ENCODE data around the gene M1AP. TPM values are rescaled to one million over a fixed set of nuclear protein-coding genes. Genes with fewer than 3 reads are reported as not detected.

Gene M1AP
- total RNA-seq, 2 experiments from 2014 or later: not detected

- H3K36me3 Mint-ChIP-seq (ENCODE audit: low read depth): peaks cover 6% of the 10 kb centered on the region
Observed at GRCh38 chr2:74515981-74516633, 132.0 kb downstream of the M1AP start.

GRCh38 chr2:74515271-74515980, 132.7 kb downstream of the M1AP start:
- Mint-ChIP-seq H3K4me1 (ENCODE audit: low read depth) (peaks cover 28% of the 10 kb centered on the region), H3K27me3 (ENCODE audit: low read depth) (peaks cover 79% of the 10 kb centered on the region), H3K27ac (no peak overlapping the region), H3K9me3 (ENCODE audit: insufficient read depth) (no peaks in the 10 kb centered on the region), H3K4me3 (peak overlapping the region; percentile 70), H3K36me3 (ENCODE audit: low read depth) (peaks cover 6% of the 10 kb centered on the region)
- ATAC-seq: peak; percentile 18
- ChIA-PET CTCF (interaction anchor here (1.9 kb wide), 1 partner anchor 11 kb away, joined by 7 read pairs; the partner anchor contains the start of gene DQX1), POLR2A (interaction anchor here (0.7 to 2.1 kb wide), 4 partner anchors 9 to 12 kb away, joined by 3 to 6 read pairs (median 4); partner anchors contain the start of genes DQX1 and PCGF1)
- no peak for DNase-seq

More at GRCh38 chr2:74515981-74516633, 132.0 kb downstream of the M1AP start:
- Mint-ChIP-seq H3K9me3 (ENCODE audit: insufficient read depth) (no peaks in the 10 kb centered on the region), H3K27me3 (ENCODE audit: low read depth) (peaks cover 75% of the 10 kb centered on the region), H3K27ac (no peak overlapping the region), H3K4me1 (ENCODE audit: low read depth) (peaks cover 28% of the 10 kb centered on the region), H3K4me3 (peak overlapping the region; percentile 67)
- ChIA-PET CTCF (interaction anchor here (0.8 to 1.9 kb wide), 3 partner anchors 10 to 15 kb away, joined by 3 to 7 read pairs (median 4); partner anchors contain the start of gene DQX1), POLR2A (interaction anchor here (1.1 to 2.1 kb wide), 4 partner anchors 10 to 13 kb away, joined by 3 to 6 read pairs (median 4); partner anchors contain the start of genes AUP1, DQX1 and PCGF1)
- DNase-seq (peak; percentile 77), ATAC-seq (peak; percentile 76)

GRCh38 chr2:74514368-74515270, 133.5 kb downstream of the M1AP start, which contains the start of gene TLX2:
Gene TLX2 (plus strand): TSS chr2:74514450. CDS start chr2:74514807, 357 bp downstream.
- ChIA-PET CTCF (no interaction called here), POLR2A (interaction anchor here (0.7 to 2.1 kb wide), 4 partner anchors 8 to 65 kb away, joined by 3 to 6 read pairs (median 4); partner anchors contain the start of genes DQX1 and PCGF1)
- H3K36me3 Mint-ChIP-seq (ENCODE audit: low read depth): peaks cover 6% of the 10 kb centered on the region
- no peak for DNase-seq
- H3K4me3 Mint-ChIP-seq: peak within 1 kb of the TSS; percentile 70
- ATAC-seq: peak; percentile 28
- H3K27ac Mint-ChIP-seq: no peak within 1 kb of the TSS
- peaks cover 28% of the 10 kb centered on the region for H3K4me1 Mint-ChIP-seq (ENCODE audit: low read depth)
- H3K27me3 Mint-ChIP-seq (ENCODE audit: low read depth): peaks cover 76% of the 10 kb centered on the region
- H3K9me3 Mint-ChIP-seq (ENCODE audit: insufficient read depth): no peaks in the 10 kb centered on the region

- ChIA-PET CTCF (interaction anchor here (1.7 kb wide), 1 partner anchor 10 kb away, joined by 5 read pairs; no protein-coding TSS in a partner anchor), POLR2A (interaction anchor here (1.0 to 2.1 kb wide), 3 partner anchors 7 to 66 kb away, joined by 3 to 6 read pairs (median 4); partner anchors contain the start of genes AUP1, HTRA2 and PCGF1)
- Mint-ChIP-seq H3K4me3 (peak overlapping the region; percentile 46), H3K4me1 (ENCODE audit: low read depth) (peaks cover 28% of the 10 kb centered on the region), H3K27ac (no peak overlapping the region), H3K27me3 (ENCODE audit: low read depth) (peaks cover 71% of the 10 kb centered on the region), H3K36me3 (ENCODE audit: low read depth) (peaks cover 6% of the 10 kb centered on the region), H3K9me3 (ENCODE audit: insufficient read depth) (no peaks in the 10 kb centered on the region)
- ATAC-seq (peak; percentile 16), DNase-seq (peak; percentile 38)
Observed at GRCh38 chr2:74513605-74514367, 134.3 kb downstream of the M1AP start.

- peaks cover 6% of the 10 kb centered on the region for H3K36me3 Mint-ChIP-seq (ENCODE audit: low read depth)
- CTCF ChIA-PET: interaction anchor here (0.7 to 1.7 kb wide), 4 partner anchors 10 to 75 kb away, joined by 3 to 5 read pairs (median 4); no protein-coding TSS in a partner anchor
- no peak for DNase-seq
- peaks cover 35% of the 10 kb centered on the region for H3K4me1 Mint-ChIP-seq (ENCODE audit: low read depth)
- no peak for ATAC-seq
- no peaks in the 10 kb centered on the region for H3K9me3 Mint-ChIP-seq (ENCODE audit: insufficient read depth)
- H3K27ac Mint-ChIP-seq: no peak overlapping the region
- POLR2A ChIA-PET: interaction anchor here (1.0 to 1.7 kb wide), 2 partner anchors 17 to 32 kb away, joined by 4 read pairs; partner anchors contain the start of genes AUP1 and HTRA2
- peaks cover 69% of the 10 kb centered on the region for H3K27me3 Mint-ChIP-seq (ENCODE audit: low read depth)
- no peak overlapping the region for H3K4me3 Mint-ChIP-seq
Observed at GRCh38 chr2:74512744-74513604, 135.2 kb downstream of the M1AP start.

- no peak for ATAC-seq
- Mint-ChIP-seq H3K36me3 (ENCODE audit: low read depth) (peaks cover 17% of the 10 kb centered on the region), H3K4me1 (ENCODE audit: low read depth) (peaks cover 40% of the 10 kb centered on the region), H3K27ac (no peak overlapping the region), H3K9me3 (ENCODE audit: insufficient read depth) (no peaks in the 10 kb centered on the region), H3K27me3 (ENCODE audit: low read depth) (peaks cover 55% of the 10 kb centered on the region), H3K4me3 (no peak overlapping the region)
- DNase-seq: no peak
- ChIA-PET CTCF (interaction anchor here (1.2 to 5.1 kb wide), 4 partner anchors 11 to 77 kb away, joined by 4 to 43 read pairs (median 4); no protein-coding TSS in a partner anchor), POLR2A (interaction anchor here (1.5 kb wide), 1 partner anchor 18 kb away, joined by 6 read pairs; the partner anchor contains the start of genes AUP1 and HTRA2)
Observed at GRCh38 chr2:74511104-74511989, 136.8 kb downstream of the M1AP start.

- DNase-seq: no peak
- Mint-ChIP-seq H3K4me1 (ENCODE audit: low read depth) (peaks cover 43% of the 10 kb centered on the region), H3K27ac (no peak overlapping the region), H3K4me3 (no peak overlapping the region), H3K27me3 (ENCODE audit: low read depth) (peaks cover 48% of the 10 kb centered on the region), H3K36me3 (ENCODE audit: low read depth) (peaks cover 23% of the 10 kb centered on the region), H3K9me3 (ENCODE audit: insufficient read depth) (no peaks in the 10 kb centered on the region)
- CTCF ChIA-PET: interaction anchor here (1.2 to 5.1 kb wide), 5 partner anchors 12 to 77 kb away, joined by 4 to 43 read pairs (median 4); partner anchors contain the start of genes AUP1, CCDC142, HTRA2 and TTC31
- POLR2A ChIA-PET: interaction anchor here (1.2 to 1.5 kb wide), 4 partner anchors 9 to 29 kb away, joined by 3 to 6 read pairs (median 4); partner anchors contain the start of genes AUP1, HTRA2 and LBX2
- no peak for ATAC-seq
Observed at GRCh38 chr2:74510272-74510671, 137.9 kb downstream of the M1AP start.

GRCh38 chr2:74507926-74508520, 140.1 kb downstream of the M1AP start:
- H3K9me3 Mint-ChIP-seq (ENCODE audit: insufficient read depth): no peaks in the 10 kb centered on the region
- CTCF ChIA-PET: interaction anchor here (0.8 to 5.1 kb wide), 9 partner anchors 9 to 79 kb away, joined by 3 to 43 read pairs (median 5); partner anchors contain the start of genes AUP1 and HTRA2
- POLR2A ChIA-PET: interaction anchor here (1.1 to 3.3 kb wide), 4 partner anchors 18 to 77 kb away, joined by 3 to 17 read pairs (median 4); partner anchors contain the start of genes AUP1, DQX1 and HTRA2
- peaks cover 38% of the 10 kb centered on the region for H3K36me3 Mint-ChIP-seq (ENCODE audit: low read depth)
- peak overlapping the region; percentile 100 for H3K27ac Mint-ChIP-seq
- H3K27me3 Mint-ChIP-seq (ENCODE audit: low read depth): peaks cover 36% of the 10 kb centered on the region
- peaks cover 52% of the 10 kb centered on the region for H3K4me1 Mint-ChIP-seq (ENCODE audit: low read depth)
- peak overlapping the region; percentile 100 for H3K4me3 Mint-ChIP-seq
- ATAC-seq: no peak
- no peak for DNase-seq
